Glutamatergic neuron (in vitro differentiated cells): Measurements from ENCODE around the gene ZNF474. TPM values are rescaled to one million over a fixed set of nuclear protein-coding genes. Genes with fewer than 3 reads are reported as not detected.

ENCODE experiments used
- DNase-seq: peaks from one replicate; pipeline ENCODE4 v3.0.0; 2022
- H3K27ac Mint-ChIP-seq: one replicate; pipeline ENCODE4 v1.8.0; 2020; ENCODE audit warnings: mild to moderate bottlenecking, mixed read lengths, inconsistent platforms; ENCODE audit not compliant: unreplicated experiment
- H3K27me3 Mint-ChIP-seq: one replicate; pipeline ENCODE4 v1.8.0; 2020; ENCODE audit warnings: mild to moderate bottlenecking, moderate library complexity, mixed read lengths, inconsistent platforms; ENCODE audit not compliant: unreplicated experiment
- H3K36me3 Mint-ChIP-seq: one replicate; pipeline ENCODE4 v1.8.0; 2020; ENCODE audit warnings: mild to moderate bottlenecking, mixed read lengths, inconsistent platforms; ENCODE audit not compliant: unreplicated experiment
- H3K4me1 Mint-ChIP-seq: one replicate; pipeline ENCODE4 v1.8.0; 2020; ENCODE audit warnings: mild to moderate bottlenecking, low read depth, mixed read lengths, inconsistent platforms; ENCODE audit not compliant: unreplicated experiment
- H3K4me3 Mint-ChIP-seq: one replicate; pipeline ENCODE4 v1.8.0; 2020; ENCODE audit warnings: mild to moderate bottlenecking, mixed read lengths, inconsistent platforms; ENCODE audit not compliant: unreplicated experiment
- H3K9me3 Mint-ChIP-seq: one replicate; pipeline ENCODE4 v1.8.0; 2020; ENCODE audit warnings: mild to moderate bottlenecking, moderate library complexity, mixed read lengths, inconsistent platforms; ENCODE audit not compliant: unreplicated experiment
- CTCF ChIP-seq: fragments of 200-600 bp; sonication (generic); IDR thresholded peaks from one replicate; pipeline ENCODE4 v1.5.0; 2021; ENCODE audit not compliant: partially characterized antibody, unreplicated experiment
- total RNA-seq: library from RNA; stranded (reverse); fragmentation: NEBNext Ultra II Directional; extraction: Animal tissue kit (Norgen Biotek cat#: 25700); gene quantifications from one replicate; pipeline ENCODE4 v1.2.1, GENCODE V29; 2021; ENCODE audit not compliant: unreplicated experiment

Gene ZNF474
- total RNA-seq, 1 donor from 2014 or later: 0.64 TPM

DNA sequence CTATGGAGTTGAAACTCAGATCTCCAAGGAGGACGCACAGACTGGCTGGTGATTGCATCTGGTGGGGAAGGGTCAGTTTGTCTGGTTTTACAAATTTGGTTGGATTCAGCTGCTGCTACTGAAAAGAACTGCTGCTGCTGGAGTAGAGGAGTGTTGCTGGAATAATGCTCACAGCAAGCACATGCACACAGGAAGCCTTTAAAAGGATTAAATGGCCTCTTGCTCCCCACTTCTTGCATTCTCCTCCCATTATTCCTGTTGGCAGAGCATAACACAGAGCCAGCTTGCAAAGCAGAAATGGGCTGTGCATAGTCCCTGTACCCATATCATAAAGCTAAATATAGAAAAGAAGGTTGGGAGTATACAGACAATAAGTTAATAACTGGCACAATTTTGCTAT lies 16.6 kb downstream of the ZNF474 start:
- no peaks in the 10 kb centered on the region for H3K27me3 Mint-ChIP-seq
- peaks cover 6% of the 10 kb centered on the region for H3K9me3 Mint-ChIP-seq
- peaks cover 32% of the 10 kb centered on the region for H3K4me1 Mint-ChIP-seq
- peak overlapping the region; percentile 7 for H3K27ac Mint-ChIP-seq
- no peak for DNase-seq
- no peak overlapping the region for H3K4me3 Mint-ChIP-seq
- H3K36me3 Mint-ChIP-seq: no peaks in the 10 kb centered on the region
- no peak for TF ChIP-seq CTCF

DNA sequence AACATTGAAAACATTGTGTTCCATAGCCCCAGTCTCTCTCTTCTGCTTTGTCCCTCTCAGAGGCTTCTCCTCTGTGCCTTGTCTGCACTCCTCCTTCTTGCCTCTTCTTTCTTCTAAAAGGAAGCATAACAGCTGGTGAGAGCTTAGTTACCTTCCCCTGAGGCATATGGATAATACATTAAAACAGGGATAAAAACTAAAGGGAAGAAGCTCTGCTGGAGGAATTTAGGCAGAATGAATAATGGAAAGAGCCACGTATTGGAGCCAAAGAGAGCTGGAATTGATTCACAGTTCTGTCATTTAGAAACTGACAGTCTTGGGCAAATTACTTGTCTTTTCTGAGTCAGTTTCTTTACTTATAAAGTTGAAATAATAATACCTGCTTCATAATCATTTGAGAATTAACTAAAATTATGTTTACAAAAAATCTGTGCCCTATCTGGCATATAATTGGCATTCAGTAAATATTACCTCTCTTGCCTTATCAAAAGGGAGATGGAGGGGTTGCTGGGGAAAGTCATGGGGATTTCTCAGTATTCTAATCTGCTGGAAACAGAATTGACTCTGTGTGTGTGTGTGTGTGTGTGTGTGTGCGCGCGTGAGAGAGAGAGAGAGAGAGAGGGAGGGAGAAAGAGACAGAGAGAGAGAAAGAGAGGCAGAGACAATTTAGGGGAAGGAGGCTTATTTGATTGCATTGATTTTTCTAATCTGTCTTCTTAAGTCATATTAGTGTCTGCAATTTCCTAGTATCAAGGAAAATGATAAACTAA lies 20.2 kb downstream of the ZNF474 start:
- TF ChIP-seq CTCF: no peak
- H3K27me3 Mint-ChIP-seq: no peaks in the 10 kb centered on the region
- peak overlapping the region; percentile 88 for H3K27ac Mint-ChIP-seq
- H3K36me3 Mint-ChIP-seq: no peaks in the 10 kb centered on the region
- DNase-seq: no peak
- H3K4me3 Mint-ChIP-seq: peak overlapping the region; percentile 40
- peaks cover 32% of the 10 kb centered on the region for H3K4me1 Mint-ChIP-seq
- peaks cover 6% of the 10 kb centered on the region for H3K9me3 Mint-ChIP-seq

GRCh38 chr5:122150215-122150614 lies 20.9 kb downstream of the ZNF474 start:
- Mint-ChIP-seq H3K27ac (no peak overlapping the region), H3K9me3 (peaks cover 6% of the 10 kb centered on the region), H3K27me3 (no peaks in the 10 kb centered on the region), H3K4me1 (peaks cover 25% of the 10 kb centered on the region), H3K4me3 (no peak overlapping the region), H3K36me3 (no peaks in the 10 kb centered on the region)
- no peak for TF ChIP-seq CTCF
- DNase-seq: no peak

DNA sequence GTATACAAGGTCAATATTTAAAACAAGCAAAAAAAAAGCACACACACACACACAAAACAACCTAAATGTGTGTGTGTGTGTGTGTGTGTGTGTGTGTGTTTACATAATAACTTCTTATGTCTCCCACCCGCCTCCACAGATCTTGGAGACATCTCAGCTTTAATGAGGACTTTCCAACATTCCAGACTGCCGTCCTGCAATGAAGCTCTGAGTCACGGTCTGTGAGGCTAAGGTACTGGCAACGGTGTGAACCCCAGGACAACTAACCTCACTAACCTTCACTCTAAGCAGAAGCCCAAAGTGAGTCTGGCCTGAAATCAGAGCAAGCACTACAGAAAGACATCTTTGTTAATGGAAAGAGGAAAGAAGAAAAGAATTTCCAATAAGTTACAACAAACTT lies 22.3 kb downstream of the ZNF474 start:
- TF ChIP-seq CTCF: no peak
- no peaks in the 10 kb centered on the region for H3K36me3 Mint-ChIP-seq
- peaks cover 26% of the 10 kb centered on the region for H3K4me1 Mint-ChIP-seq
- H3K4me3 Mint-ChIP-seq: no peak overlapping the region
- peaks cover 6% of the 10 kb centered on the region for H3K9me3 Mint-ChIP-seq
- no peak overlapping the region for H3K27ac Mint-ChIP-seq
- no peak for DNase-seq
- no peaks in the 10 kb centered on the region for H3K27me3 Mint-ChIP-seq

DNA sequence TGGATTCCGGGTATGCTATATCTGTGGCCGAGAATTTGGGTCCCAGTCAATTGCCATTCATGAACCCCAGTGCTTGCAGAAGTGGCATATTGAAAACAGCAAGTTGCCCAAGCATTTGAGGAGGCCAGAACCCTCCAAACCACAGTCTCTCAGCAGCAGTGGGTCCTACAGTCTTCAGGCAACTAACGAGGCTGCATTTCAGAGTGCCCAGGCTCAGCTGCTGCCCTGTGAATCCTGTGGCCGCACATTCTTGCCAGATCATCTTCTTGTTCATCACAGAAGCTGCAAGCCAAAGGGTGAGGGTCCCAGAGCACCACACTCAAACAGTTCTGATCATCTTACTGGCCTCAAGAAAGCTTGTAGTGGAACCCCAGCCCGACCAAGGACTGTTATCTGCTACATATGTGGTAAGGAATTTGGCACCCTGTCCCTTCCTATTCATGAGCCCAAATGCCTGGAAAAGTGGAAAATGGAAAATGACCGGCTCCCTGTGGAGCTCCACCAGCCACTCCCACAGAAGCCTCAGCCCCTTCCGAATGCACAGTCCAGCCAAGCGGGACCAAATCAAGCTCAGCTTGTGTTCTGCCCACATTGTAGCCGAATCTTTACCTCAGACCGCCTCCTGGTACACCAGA lies 23.0 kb downstream of the ZNF474 start:
- no peak for TF ChIP-seq CTCF
- no peaks in the 10 kb centered on the region for H3K36me3 Mint-ChIP-seq
- H3K4me1 Mint-ChIP-seq: peaks cover 29% of the 10 kb centered on the region
- no peak for DNase-seq
- H3K27me3 Mint-ChIP-seq: no peaks in the 10 kb centered on the region
- peaks cover 6% of the 10 kb centered on the region for H3K9me3 Mint-ChIP-seq
- no peak overlapping the region for H3K4me3 Mint-ChIP-seq
- no peak overlapping the region for H3K27ac Mint-ChIP-seq
